ENCODE data around the gene NF2. TPM values are rescaled to one million over a fixed set of nuclear protein-coding genes. Genes with fewer than 3 reads are reported as not detected.

The NF2 gene
- total RNA-seq, 3 donors from 2014 or later (not counting 1 experiment from before 2014, with no cell fraction given): 32.4 to 43.8 (median 39.6) TPM

DNA sequence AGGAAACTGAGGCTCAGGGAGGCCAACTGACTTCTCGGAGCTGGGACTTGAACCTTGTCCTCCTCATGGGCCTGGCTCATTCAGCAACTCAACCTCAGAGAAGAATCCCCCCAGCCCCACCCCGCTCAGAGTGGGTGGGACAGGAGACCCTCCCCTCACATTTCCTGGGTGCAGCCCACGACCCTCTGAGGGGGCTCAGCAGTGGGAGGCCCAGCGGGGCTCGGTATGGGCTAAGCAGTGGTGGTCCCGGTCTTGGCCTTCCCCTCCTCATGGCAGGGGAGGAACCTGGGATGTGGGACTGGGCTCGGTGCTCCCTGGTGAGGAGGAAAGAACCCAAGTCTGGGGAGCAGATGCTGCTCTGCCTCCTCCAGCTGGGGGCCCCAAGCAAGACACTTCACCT, 102.2 kb downstream of the NF2 start:
- peaks cover 3% of the 10 kb centered on the region for H3K4me1 ChIP-seq (ENCODE audit: control insufficient read depth, insufficient read depth, low read length)
- Mint-ChIP-seq H3K9me3 (no peaks in the 10 kb centered on the region), H3K27me3 (ENCODE audit: low read depth in 2 of 2) (peaks cover 0 to 9% of the 10 kb centered on the region in 2 donors), H3K4me3 (no peak overlapping the region), H3K4me1 (peaks cover 0 to 10% of the 10 kb centered on the region in 2 donors), H3K36me3 (no peaks in the 10 kb centered on the region), H3K27ac (no peak overlapping the region)
- intact Hi-C loops (cut with micrococcal nuclease): no loop called here
- DNase-seq (no peak), ATAC-seq (no peak)
- WGBS (ENCODE audit: insufficient coverage): 93% methylated on average over 7 of the region's 7 CpGs
- no peaks in the 10 kb centered on the region for H3K27me3 ChIP-seq (ENCODE audit: control insufficient read depth, insufficient read depth, low read length)
- TF ChIP-seq, protein P1, sequence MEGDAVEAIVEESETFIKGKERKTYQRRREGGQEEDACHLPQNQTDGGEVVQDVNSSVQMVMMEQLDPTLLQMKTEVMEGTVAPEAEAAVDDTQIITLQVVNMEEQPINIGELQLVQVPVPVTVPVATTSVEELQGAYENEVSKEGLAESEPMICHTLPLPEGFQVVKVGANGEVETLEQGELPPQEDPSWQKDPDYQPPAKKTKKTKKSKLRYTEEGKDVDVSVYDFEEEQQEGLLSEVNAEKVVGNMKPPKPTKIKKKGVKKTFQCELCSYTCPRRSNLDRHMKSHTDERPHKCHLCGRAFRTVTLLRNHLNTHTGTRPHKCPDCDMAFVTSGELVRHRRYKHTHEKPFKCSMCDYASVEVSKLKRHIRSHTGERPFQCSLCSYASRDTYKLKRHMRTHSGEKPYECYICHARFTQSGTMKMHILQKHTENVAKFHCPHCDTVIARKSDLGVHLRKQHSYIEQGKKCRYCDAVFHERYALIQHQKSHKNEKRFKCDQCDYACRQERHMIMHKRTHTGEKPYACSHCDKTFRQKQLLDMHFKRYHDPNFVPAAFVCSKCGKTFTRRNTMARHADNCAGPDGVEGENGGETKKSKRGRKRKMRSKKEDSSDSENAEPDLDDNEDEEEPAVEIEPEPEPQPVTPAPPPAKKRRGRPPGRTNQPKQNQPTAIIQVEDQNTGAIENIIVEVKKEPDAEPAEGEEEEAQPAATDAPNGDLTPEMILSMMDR (IDR thresholded peaks at IDR 0.05): no peak
- H3K4me3 ChIP-seq (ENCODE audit: low read length): no peak overlapping the region
- H3K27ac ChIP-seq (ENCODE audit: low read length): no peak overlapping the region
- H3K36me3 ChIP-seq (ENCODE audit: control insufficient read depth, insufficient read depth, low read length): no peaks in the 10 kb centered on the region
- no peaks in the 10 kb centered on the region for H3K9me3 ChIP-seq (ENCODE audit: control insufficient read depth, insufficient read depth, low read length)

DNA sequence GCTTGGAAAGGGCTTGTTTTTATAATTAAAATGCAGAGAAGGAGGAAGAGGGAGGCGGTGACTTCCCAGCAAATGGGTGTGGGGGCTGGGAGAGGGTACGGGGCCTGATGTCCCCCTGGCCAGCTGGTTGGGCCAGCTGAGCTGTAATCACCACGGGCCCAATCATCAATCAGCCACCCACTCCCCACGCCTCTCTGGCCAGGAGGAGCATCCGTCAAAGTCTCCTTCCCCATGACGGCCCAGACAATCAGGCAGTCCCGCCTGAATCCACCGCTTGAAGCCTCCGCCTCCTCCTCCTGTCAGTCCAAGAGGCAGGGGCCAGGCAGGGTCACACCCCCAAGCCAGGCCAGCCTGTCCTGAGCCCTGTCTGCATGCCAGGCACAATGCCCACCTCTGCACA, 103.1 kb downstream of the NF2 start:
- no peaks in the 10 kb centered on the region for H3K27me3 ChIP-seq (ENCODE audit: control insufficient read depth, insufficient read depth, low read length)
- H3K9me3 ChIP-seq (ENCODE audit: control insufficient read depth, insufficient read depth, low read length): no peaks in the 10 kb centered on the region
- intact Hi-C loops (cut with micrococcal nuclease): no loop called here
- Mint-ChIP-seq H3K4me1 (peaks cover 0 to 10% of the 10 kb centered on the region in 2 donors), H3K4me3 (no peak overlapping the region), H3K27ac (no peak overlapping the region), H3K27me3 (ENCODE audit: low read depth in 2 of 2) (peaks cover 0 to 9% of the 10 kb centered on the region in 2 donors), H3K36me3 (no peaks in the 10 kb centered on the region), H3K9me3 (no peaks in the 10 kb centered on the region)
- H3K4me3 ChIP-seq (ENCODE audit: low read length): no peak overlapping the region
- TF ChIP-seq, protein P1 (IDR thresholded peaks at IDR 0.05): no peak
- no peaks in the 10 kb centered on the region for H3K36me3 ChIP-seq (ENCODE audit: control insufficient read depth, insufficient read depth, low read length)
- no peaks in the 10 kb centered on the region for H3K4me1 ChIP-seq (ENCODE audit: control insufficient read depth, insufficient read depth, low read length)
- no peak overlapping the region for H3K27ac ChIP-seq (ENCODE audit: low read length)
- DNase-seq (no peak), ATAC-seq (no peak)
- 64% methylated on average over 9 of the region's 9 CpGs for WGBS (ENCODE audit: insufficient coverage)

DNA sequence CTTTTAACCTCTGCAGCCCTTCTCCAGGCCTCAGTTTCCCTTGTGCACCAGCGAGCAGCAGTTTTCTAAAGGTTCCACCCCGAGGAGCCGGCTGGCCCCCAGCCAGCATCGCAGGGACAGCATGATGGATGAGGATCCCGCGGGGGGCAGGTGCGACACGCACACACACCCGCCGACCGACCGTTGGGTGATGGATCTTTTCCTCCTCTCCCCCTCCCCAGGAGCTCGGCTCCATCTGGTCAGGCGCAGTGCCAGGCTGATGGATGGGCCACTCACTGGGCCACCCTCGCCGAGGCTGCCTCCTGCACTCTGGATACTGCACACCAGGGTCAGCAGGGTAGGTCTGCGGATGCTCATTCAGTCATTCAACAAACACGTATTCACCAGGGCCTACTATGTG, 103.6 kb downstream of the NF2 start:
- ATAC-seq: no peak
- 68% methylated on average over 18 of the region's 18 CpGs for WGBS (ENCODE audit: insufficient coverage)
- no peaks in the 10 kb centered on the region for H3K9me3 Mint-ChIP-seq
- intact Hi-C loops (cut with micrococcal nuclease): no loop called here
- Histone ChIP-seq H3K4me1 (ENCODE audit: control insufficient read depth, insufficient read depth, low read length) (no peaks in the 10 kb centered on the region), H3K9me3 (ENCODE audit: control insufficient read depth, insufficient read depth, low read length) (no peaks in the 10 kb centered on the region), H3K27me3 (ENCODE audit: control insufficient read depth, insufficient read depth, low read length) (no peaks in the 10 kb centered on the region), H3K36me3 (ENCODE audit: control insufficient read depth, insufficient read depth, low read length) (no peaks in the 10 kb centered on the region), H3K27ac (ENCODE audit: low read length) (no peak overlapping the region), H3K4me3 (ENCODE audit: low read length) (no peak overlapping the region)
- no peaks in the 10 kb centered on the region for H3K36me3 Mint-ChIP-seq
- no peak for DNase-seq
- no peak overlapping the region for H3K4me3 Mint-ChIP-seq
- H3K27me3 Mint-ChIP-seq (ENCODE audit: low read depth in 2 of 2): peaks cover 0 to 5% of the 10 kb centered on the region in 2 donors
- TF ChIP-seq, protein P1 (IDR thresholded peaks at IDR 0.05): no peak
- peaks cover 0 to 7% of the 10 kb centered on the region in 2 donors for H3K4me1 Mint-ChIP-seq
- H3K27ac Mint-ChIP-seq: no peak overlapping the region

DNA sequence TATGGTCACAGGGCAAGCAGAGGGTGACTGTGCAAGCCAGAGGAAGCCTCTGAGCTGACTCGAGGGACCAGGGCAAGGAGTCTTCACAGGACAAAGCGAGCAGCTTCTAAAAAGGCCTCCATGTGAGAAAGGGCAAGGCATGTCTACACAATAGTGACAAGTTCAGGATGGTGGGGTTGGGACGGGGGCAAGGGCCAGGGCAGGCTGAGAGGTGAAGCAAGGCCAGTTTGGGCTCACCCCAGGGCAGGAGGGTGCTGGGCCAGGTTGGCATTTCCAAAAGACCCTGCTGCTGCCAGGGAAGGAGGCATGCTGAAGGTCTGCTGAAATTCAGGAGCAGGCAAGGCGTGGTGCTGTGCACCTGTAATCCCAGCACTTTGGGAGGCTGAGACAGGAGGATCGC, 104.0 kb downstream of the NF2 start:
- Mint-ChIP-seq H3K27ac (no peak overlapping the region), H3K9me3 (no peaks in the 10 kb centered on the region), H3K4me1 (peaks cover 0 to 6% of the 10 kb centered on the region in 2 donors), H3K27me3 (ENCODE audit: low read depth in 2 of 2) (peaks cover 0 to 4% of the 10 kb centered on the region in 2 donors), H3K36me3 (no peaks in the 10 kb centered on the region), H3K4me3 (no peak overlapping the region)
- H3K9me3 ChIP-seq (ENCODE audit: control insufficient read depth, insufficient read depth, low read length): no peaks in the 10 kb centered on the region
- WGBS (ENCODE audit: insufficient coverage): 87% methylated on average over 5 of the region's 5 CpGs
- H3K4me1 ChIP-seq (ENCODE audit: control insufficient read depth, insufficient read depth, low read length): no peaks in the 10 kb centered on the region
- ATAC-seq (no peak), DNase-seq (no peak)
- TF ChIP-seq, protein P1 (IDR thresholded peaks at IDR 0.05): no peak
- no peaks in the 10 kb centered on the region for H3K36me3 ChIP-seq (ENCODE audit: control insufficient read depth, insufficient read depth, low read length)
- H3K27ac ChIP-seq (ENCODE audit: low read length): no peak overlapping the region
- no peaks in the 10 kb centered on the region for H3K27me3 ChIP-seq (ENCODE audit: control insufficient read depth, insufficient read depth, low read length)
- H3K4me3 ChIP-seq (ENCODE audit: low read length): no peak overlapping the region
- intact Hi-C loops (cut with micrococcal nuclease): no loop called here

Data from natural killer cell (primary cell).